AG20443 (cell line): ENCODE measurements around the gene GFOD1.
A peak's percentile ranks its signal among the peaks of the same experiment; 100 is the strongest.
"Not testable (repeated sequence)": the region's sequence is repeated elsewhere in the genome, so short reads cannot be mapped to it uniquely, and the experiment has no call there.

ENCODE experiments used
- DNase-seq: peaks from one replicate; pipeline ENCODE4 v3.0.0; 2012; ENCODE audit warnings: low spot score, mixed read lengths

The GFOD1 gene

DNA sequence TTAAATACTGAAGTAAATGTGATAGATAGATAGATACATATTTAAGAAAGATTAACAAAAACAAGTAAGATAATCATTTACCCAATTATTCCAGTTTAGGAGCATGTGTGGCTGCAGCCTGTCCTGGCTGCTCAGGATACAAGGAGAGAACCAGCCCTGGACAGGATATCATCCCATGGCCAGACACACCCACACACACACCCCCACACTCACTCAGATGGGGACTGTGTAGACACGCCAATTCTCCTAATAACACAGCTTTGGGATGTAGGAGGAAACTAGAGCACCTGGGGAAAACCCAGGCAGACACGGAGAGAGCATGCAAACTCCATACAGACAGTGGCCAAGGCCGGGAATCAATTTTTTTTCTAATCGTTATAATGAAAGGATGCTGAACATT, 45.6 kb downstream of the GFOD1 start:
- no peak for DNase-seq

DNA sequence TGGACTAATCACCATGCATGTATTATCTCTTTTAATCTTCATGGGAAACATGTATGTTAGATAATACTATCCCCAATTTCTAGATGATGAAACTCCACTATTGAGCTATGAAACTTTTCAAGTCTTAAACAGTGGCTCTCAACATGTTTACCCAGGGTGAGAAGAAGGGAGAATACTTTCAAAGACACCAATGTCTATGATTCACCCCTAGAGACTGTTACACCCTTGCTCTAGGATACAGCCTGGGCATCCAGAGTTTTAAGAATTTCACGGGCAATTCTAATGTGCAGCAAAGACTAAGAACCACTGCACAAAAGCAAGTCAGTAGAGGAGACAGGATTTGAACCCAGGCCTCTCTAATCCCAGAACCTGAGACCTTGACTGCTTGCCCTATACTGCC, 47.8 kb downstream of the GFOD1 start:
- DNase-seq: no peak

DNA sequence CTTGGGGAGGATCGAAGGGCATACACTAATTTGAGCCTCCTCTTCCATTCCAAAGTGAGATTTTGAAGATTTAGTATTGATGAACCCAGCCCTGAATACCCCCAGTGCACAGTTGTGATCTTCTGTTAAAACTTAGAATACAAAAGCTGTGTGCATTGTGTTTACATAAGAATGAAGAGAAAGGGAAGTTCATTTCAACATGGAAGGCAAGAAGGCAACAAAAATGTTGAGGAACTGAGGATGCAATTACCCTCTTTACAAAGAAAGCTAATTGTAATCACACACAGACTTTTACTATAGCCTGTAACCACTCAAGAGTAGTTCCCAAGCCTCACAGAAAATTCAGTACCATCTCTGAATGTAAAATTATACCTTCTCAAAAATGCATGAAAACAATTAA, 49.3 kb downstream of the GFOD1 start:
- DNase-seq: no peak

DNA sequence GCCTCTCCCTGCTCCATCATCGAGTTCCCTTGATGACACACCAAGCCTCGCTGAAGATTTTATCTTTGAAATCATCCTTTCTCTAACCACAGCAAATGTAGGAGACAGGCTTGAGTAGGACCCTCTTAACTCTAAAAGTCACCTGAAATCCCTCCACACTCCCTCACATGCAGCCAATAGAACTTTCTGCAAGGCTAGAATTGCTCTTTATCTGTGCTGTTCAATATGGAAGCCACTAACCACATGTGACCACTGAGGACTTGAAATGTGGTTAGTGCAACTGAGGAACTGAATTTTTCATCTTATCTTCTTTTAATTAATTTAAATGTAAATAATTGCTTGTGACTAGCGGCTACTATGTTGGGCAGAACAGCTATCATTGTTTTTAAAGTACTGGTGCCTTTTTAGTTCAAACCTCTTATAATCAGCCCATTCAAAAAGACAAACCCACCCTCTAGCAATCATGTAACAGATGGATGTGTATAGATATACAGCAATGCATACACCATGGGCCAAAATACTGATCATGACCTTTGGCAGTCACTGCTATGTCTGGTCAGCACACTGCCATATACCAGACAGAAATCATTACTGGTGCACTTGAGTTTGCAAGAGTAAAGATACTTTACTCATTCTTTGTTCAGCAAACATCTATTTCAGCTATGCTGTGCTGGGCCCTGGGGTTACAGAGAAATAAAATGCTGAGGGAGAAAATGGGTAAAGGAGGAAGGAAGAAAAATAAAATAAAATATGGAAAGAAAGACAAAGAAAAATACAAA, 50.0 kb downstream of the GFOD1 start:
- no peak for DNase-seq

DNA sequence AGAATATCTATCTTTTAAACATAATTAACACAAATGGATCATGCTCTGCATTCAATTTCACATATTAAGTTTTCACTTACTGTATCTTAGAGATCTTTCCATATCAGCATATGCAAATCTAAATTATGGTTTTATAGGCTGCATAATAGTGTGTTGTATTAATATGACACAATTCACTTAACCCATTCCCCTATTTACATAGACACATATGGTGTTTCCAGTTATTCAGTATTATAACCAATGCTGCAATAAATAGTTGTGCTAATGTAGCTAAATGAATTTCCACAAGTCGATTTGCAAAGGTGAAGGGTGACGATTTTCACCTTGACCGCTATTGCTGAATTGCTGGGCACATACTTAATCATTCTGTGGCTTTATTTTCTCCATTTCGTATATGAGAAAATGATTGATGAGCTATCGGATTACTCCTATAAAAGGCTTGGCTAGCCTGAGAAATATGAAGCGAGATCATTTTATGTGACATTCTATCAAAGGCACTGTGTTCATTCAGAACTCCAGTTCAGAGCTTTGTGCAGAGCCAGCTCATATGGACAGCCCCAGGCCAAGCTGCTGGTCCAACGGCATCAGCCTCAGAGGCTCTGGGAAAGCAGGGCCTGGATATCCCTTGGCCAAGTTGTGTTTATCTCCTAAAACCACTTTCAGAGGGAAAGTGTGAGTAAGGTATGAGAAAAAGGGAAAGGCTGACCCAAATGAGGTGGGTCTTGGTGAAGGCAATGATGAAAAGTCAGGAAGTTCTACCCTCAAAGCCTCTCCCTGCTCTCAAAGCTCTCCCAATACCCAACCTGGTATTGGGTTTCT, 50.8 kb downstream of the GFOD1 start:
- no peak for DNase-seq

DNA sequence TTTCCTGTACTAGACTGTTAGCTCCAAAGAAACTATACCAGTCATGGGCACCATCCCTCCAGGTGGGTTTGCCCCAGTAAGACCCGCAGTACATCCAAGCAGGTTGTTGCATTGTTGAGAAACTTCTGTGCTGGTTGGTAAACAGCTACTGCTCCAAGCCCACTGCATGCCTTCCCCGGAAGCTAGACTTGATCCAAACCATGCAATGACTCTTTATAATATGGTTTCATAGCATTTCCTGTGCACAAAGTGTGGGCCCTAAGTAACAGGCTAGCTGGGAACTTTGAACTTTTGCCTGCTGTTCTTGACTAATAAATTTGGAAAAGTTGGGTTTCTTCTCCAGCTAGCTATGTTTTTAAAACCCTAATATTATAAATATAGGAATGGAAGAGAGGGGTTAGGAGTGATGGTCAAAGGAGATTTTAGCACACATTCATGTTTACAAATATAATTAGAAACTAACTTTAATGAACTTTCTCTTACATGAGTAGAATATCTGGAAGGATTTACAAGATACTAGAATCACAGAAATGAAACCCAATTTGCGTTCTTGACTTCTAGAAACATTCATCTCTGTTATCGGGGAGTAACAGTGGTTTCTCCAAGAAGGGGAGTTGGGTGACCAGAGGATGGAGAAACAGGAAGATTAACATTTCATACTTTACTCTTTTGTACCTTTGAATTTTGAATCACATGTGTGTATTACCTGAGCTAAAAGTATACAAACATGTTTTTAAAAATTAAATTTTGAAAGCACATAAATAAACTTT, 51.7 kb downstream of the GFOD1 start:
- no peak for DNase-seq

DNA sequence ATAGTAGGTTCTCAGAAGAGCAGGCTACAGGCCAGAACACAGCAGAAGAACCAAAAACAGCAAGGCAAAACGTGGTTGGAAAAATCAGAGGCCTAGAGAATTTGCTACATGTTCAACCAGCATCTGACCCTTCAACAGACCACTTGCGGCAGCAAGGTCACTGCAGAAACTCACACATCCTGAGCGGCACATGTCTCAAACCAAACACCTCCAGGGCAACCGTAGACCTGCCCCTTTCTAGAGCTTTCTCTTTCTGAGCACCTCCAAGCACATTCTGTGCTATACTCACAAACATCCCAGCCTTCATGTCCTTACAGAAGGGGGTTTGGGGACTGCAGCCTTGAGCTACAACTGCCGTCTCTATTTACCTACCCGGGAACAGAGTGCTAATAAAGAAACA, 52.6 kb downstream of the GFOD1 start:
- no peak for DNase-seq

DNA sequence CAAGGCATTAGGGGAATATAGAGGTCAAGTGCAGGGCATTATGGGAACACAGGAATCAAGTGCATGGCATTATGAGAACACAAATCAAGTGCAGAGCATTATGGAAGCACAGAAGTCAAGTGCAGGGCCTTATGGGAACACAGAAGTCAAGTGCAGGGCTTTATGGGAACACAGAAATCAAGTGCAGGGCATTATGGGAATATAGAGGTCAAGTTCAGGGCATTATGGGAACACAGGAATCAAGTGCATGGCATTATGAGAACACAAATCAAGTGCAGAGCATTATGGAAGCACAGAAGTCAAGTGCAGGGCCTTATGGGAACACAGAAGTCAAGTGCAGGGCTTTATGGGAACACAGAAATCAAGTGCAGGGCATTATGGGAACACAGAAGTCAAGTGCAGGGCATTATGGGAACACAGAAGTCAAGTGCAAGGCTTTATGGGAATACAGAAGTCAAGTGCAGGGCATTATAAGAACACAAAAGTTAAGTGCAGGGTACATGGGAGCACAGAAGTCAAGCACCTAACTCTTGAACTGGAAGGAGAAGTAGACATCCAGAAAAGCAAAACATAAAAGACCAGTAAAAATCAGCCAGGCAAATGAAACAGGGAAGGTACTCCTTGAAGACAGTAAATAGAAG, 53.1 kb downstream of the GFOD1 start:
- not testable (repeated sequence) for DNase-seq

DNA sequence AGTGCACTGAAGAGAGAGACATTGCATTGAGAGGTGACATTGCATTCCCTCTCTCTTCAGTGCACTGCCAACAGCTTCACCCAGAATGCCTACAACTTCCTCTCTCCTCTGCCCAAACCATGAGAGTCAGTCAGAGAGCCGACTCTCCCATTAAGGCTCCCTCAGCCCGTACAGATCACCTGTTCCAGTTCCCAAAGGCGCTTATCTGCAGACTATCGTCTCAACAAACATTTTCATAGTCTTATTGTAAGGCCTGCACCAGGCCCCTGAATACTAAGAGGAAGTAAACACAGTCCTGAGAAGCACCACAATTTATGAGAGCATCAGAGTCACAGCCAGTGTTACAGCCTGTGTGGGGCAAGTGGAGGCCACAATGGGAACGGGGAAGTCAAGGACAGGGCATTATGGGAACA, 53.7 kb downstream of the GFOD1 start:
- no peak for DNase-seq

DNA sequence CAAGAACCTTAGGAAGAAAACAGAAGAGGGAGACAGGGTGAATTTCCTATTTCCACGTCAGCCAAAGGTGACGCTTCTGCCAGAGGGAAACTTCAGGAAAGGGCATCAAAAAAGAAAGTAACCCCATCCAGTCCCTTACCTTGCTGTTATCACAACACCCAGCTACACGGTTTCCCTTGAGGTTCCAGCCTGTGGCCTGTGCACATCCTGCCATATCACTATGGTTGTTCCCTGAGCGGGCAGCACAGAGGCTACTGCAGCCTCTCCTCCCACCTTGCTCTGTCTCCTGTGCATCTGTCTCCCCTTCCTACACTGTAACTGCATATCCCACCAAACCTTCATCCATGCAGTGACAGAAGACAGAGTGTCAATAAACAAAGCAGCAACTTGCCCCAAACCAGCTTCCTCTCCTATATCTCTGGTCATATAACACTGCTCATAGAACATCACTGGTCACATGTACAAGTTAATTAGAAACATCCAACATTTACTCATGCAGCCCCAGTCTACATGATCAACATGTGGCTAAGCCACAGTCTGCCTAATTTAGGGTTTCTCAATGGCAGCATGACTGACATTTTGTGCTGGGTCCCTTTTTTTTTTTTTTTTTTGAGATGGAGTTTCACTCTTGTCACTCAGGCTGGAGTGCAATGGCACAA, 54.7 kb downstream of the GFOD1 start:
- DNase-seq: no peak

DNA sequence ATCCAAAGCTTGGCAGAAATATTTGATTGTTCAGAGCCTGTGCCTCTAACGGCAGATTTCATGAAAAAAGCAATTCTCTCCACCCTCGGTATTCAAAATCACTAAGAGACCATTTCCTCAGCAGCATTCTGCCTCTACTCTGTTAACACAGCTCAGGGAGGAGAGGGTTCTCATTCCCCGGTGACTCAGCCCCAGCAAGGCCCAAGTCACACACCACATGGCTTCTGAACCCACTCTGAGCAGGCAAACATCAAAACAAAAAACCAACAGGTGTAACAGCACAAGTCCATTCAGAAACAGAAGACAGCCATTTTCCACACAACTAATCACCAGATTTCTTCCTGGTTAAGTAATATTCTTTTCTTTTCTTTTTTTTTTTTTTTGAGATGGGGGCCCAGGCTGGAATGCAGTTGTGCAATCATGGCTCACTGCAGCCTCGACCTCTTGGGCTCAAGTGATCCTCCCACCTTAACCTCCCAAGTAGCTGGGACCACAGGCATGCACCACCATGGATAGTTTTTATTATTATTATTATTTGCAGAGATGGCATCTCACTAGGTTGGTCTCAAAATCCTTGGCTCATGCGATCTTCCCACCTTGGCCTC, 55.4 kb downstream of the GFOD1 start:
- peak; percentile 66 for DNase-seq

DNA sequence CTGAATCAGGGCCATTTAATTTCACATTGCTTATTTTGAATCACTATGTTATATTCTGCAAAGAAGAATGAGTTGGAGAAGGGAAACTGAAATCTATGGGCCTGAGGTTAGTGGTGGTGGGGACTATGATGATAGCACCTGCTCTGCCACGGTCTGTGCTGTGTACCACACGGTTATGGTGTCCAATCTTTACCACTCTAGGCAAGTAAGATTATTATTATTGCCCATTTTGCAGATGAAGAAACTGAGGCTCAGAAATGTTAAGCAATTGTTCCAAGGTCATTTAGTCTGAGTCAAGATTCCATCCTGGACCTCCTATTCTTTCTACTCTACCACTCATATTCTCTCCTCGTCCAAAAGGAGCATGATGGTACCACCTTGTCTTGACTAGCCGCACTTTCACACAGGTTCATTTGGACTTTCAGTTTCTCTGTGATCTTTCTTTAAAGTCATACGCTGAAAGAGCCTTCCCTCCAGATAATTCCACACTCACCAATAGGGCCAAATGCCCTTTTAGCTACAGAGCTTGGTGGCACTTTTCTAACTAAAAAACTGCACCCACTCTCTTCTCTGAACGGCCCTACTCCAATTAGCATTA, 56.2 kb downstream of the GFOD1 start:
- DNase-seq: no peak

DNA sequence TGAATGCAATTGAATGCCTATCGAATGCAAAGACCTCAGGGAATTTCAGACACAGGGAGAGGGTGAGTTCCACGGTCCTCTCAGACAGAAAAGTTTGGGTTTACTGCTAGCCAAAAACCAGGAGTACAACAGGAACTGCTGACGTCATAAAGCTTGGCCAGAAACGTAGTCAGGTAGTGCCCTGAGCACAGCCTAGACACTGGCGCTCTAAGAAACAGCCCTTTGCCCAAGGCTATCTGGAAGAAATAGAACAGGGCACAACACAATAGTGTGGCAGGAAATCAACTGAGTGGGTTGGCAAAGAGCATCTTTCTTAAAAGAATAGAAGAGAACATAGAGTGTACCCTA, 58.0 kb downstream of the GFOD1 start:
- no peak for DNase-seq

DNA sequence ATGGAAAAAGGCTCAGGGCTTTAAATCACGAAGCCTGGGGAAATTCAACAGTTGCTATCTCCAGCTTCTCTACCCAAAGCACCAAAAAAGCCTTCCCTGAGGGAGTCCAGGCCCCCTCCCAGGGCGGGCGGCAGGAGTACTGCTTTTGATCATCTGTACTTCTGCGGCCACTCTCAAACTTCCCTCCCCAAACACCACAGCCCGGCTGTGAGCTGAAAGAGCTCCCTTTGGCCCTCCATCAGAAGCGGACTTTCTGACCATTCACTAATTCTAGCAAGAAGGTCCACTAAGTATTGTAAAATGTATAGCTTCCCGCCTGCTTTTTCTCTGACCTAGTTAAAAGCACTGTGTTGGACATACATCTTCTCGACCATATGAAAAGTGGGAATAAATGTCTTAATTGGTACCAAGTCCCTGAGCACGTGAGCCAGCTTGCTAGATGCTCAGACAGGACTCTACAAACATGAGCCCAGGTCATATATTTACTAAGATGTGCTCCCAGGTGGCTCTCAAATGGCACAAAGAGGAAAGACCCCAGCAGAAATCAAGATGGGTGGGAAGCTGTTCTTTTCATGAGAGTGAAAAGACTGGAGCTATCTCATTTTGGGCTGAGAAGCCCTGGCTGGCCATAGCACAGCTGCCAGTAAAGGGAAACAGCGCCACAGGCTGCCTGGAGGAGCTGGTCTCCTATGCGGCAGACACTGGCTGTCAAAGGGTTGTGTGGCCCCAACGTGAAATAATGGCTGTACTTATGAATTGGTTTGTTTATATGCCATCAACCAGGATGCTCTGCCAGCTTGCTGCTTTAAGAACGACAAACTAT, 58.6 kb downstream of the GFOD1 start:
- no peak for DNase-seq

DNA sequence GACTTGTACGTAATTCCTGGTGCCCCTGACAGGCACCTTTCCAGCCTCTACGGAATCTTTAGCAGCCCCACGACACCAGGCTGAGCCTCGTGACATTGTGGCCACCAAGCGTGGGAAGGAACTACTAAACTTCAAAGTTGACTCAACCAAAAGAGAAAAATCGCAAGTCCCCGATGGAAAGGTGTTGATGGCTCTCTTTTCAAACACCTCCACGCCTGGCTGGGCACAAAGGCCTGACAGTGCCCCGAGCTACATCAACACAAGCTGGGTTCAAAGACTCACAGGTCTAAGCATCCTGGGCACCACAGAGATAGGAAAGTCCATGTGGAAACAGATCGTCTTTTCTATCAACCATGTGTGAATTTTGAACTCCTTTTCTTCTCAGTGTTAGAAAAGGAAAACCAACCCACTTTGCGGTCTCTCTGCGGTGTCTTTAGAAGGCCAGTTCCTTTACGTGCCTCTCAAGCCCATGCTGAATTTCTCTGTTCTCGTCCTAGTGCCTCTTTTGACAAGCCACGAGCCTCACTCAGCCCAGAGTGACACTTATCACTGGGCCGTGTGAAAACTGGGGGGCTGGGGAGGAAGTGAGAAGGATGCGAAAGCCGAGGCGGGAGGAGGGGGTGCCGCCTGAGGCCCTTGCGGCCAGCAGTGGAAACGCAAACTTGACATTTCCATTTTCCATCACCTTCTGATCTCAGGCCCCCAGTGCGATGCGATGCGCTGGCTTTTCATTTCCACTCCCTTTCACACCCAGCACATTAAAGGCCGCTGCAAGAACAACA, 59.4 kb downstream of the GFOD1 start:
- DNase-seq: no peak

DNA sequence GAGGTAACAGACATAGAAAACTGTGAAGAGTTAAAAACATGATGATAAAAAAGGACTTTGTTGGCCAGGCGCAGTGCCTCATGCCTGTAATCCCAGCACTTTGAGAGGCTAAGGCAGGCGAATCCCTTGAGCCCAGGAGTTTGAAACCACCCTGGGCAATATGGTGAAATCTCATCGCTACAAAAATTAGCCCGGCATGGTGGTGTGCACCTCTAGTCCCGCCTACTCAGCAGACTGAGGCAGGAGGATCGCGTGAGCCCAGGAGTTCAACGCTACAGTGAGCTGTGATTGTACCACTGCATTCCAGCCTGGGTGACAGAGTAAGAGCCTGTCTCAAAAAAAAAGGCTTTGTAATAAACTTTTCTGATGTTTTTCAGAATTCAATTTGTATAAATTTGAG, 60.1 kb downstream of the GFOD1 start:
- DNase-seq: no peak

DNA sequence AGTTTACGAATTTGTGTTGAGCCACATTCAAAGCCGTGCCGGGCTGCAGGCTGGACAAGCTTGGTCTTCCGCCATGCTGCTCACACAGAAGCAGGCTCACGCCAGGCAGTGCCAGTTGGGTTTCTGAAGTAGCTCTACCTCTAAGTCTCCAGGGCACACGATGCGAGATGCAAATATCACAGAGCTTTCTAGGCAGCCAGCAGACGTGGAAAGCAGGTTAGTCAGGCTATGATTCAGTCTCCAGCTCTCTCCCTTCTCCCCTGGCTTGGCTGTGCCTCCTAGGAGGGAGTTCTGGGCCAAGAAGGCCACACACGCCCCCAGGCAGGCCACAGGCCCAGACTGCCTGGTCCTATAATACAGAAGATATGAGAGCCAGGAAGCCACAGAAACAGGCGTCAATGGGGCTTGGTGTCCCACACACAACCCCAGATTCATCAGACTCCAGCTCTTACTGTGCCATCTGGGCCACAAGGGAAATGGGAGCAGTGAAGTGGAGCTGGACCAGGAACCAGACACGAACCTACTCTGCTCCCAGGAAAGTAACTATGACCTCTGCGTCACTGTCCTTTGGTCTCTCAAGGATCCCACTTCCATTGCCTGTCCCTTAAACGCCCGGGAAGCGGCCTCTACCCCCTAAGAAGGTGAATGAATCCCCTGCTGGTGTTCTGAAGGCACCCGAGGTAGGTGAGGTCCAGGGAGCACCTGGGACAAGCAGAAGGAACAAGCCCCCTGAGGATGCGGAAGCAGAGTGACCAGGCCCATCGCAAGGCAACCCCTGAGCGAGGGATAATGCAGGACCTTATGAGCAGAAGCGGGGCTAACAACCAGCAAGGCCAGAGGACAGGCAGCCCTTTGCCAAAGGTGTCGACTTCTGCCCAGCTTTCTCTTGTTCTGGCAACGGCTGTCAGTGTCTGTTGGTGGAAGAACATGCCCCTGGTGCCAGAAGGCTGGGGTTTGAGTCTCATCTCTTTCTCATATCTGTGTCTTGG, 61.2 kb downstream of the GFOD1 start:
- peak; percentile 65 for DNase-seq

DNA sequence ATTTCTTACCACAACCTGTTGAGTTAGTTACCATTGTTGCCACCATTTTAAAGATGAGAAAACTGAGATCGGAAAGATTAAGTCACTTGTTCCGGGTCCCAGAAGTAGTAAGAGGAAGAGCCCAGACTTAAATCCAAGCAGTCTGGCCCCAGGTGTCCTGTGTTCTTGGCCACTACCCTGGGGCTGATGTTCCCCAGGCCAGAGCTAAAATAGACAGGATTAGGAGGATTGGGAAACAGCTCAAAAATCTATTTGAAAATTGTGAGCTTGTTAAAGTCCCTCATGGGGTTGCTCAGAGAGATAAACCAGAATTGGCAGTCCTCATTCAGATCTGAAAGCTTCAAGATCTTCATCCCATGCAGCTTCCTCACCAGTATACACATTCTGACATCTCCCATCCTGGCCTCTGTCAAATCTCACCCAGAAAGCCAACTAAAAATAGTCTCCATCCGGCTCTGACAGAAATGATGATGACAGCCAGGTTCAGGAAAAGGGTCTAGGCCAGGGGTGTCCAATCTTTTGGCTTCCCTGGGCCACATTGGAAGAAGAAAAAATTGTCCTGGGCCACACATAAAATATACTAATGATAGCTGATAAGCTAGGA, 62.0 kb downstream of the GFOD1 start:
- DNase-seq: no peak
